Measurements from ENCODE around the gene TFEB.
A peak's percentile ranks its signal among the peaks of the same experiment; 100 is the strongest.

Gene TFEB

DNA sequence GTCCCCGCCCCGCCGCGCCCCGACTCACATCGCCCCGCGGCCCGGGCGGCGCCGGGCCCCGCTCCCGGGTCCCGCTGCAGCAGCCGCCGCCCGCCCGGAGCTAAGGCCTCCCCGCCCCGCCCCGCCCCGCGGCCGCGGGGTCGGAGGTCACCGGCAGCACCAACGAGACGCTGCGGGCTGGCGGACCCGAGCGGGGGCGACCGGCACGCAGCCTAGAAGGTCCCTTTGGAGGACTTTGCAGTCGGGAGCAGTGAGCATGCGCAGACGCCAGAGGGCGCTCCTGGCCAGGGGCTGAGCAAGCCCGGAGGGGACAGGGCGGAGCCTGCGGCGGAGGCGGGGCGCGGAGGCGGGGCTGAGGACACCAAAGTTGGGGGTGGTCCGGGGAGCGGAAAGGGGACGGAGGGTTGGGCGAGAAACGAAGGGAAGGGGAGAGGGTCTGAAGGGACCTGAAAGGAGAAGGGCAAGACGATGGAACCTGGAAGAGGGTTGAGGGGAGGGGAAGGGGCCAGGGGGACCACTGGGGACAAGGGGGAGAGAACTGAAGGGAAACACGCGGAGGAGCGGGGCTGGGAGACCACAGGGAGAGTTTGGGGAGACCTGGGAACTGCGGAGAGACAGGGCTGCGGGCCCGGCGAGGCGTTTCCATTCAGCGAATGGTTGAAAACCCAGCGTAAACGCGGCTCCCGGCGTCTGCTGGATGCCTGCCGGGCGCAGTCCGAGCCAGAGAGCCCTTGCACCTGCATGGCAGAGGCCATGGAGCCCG is 44.6 kb upstream of the TFEB start, which contains the start of gene FRS3:
FRS3 (minus strand) TSS at position 113 of the 763 bp plus-strand sequence. CDS start 2,913 bp downstream, outside the sequence.
- DNase-seq (ENCODE audit: low spot score), result peak; percentile 99
- in situ Hi-C loops (cut with MboI; ENCODE audit: low pct_unique_long_range_greater_than_20kb, low sequenced_read_pairs, unreplicated experiment), result loop anchor here (10.0 kb wide), 1 partner anchor 265 kb away; no protein-coding TSS in a partner anchor
- TF ChIP-seq, protein P1, sequence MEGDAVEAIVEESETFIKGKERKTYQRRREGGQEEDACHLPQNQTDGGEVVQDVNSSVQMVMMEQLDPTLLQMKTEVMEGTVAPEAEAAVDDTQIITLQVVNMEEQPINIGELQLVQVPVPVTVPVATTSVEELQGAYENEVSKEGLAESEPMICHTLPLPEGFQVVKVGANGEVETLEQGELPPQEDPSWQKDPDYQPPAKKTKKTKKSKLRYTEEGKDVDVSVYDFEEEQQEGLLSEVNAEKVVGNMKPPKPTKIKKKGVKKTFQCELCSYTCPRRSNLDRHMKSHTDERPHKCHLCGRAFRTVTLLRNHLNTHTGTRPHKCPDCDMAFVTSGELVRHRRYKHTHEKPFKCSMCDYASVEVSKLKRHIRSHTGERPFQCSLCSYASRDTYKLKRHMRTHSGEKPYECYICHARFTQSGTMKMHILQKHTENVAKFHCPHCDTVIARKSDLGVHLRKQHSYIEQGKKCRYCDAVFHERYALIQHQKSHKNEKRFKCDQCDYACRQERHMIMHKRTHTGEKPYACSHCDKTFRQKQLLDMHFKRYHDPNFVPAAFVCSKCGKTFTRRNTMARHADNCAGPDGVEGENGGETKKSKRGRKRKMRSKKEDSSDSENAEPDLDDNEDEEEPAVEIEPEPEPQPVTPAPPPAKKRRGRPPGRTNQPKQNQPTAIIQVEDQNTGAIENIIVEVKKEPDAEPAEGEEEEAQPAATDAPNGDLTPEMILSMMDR (IDR thresholded peaks at IDR 0.05; ENCODE audit: extremely low read depth, insufficient read depth, missing control alignments), result peak; percentile 97

DNA sequence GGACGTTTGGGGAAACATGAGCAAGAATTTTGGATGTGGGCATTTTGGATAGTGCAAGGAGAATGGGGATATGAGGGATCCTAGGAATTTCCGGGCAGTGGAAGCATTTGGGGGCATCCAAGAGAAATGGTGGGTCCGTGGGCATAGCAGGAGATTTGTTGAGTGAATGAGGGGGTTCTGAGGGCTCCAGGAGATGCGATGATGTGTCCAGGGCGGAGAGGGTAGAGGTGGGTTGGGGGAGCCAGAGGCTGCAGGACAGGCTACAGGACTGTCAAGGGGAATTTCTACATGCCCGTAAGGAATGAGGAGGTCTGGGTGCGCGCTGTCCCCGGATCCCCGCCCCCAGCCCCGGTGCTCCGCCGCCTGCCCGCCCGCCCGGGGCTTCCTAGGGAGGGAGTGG is 43.9 kb upstream of the TFEB start:
- DNase-seq (ENCODE audit: low spot score), result no peak
- in situ Hi-C loops (cut with MboI; ENCODE audit: low pct_unique_long_range_greater_than_20kb, low sequenced_read_pairs, unreplicated experiment), result no loop called here
- TF ChIP-seq, protein P1 (IDR thresholded peaks at IDR 0.05; ENCODE audit: extremely low read depth, insufficient read depth, missing control alignments), result no peak

DNA sequence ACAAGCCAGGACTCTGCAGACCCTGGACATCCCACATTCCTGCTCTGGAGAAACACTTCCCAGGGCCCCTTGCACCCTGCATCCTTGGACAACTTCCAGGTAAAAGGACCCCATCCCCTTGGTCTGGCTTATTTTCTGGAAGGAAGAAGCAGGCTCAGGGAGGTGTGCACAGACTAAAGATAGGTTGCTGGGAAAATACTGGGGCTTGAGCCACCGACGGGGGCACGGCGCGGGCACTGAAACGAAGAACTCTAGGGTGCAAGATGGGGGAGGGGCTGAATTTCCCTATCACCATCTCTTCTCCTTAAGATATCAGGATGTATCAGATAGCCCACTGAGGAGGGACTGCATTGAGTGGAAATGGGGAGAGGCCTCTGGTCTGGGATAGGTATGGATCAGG is 43.5 kb upstream of the TFEB start:
- DNase-seq (ENCODE audit: low spot score), result peak; percentile 9
- in situ Hi-C loops (cut with MboI; ENCODE audit: low pct_unique_long_range_greater_than_20kb, low sequenced_read_pairs, unreplicated experiment), result no loop called here
- TF ChIP-seq, protein P1 (IDR thresholded peaks at IDR 0.05; ENCODE audit: extremely low read depth, insufficient read depth, missing control alignments), result no peak

DNA sequence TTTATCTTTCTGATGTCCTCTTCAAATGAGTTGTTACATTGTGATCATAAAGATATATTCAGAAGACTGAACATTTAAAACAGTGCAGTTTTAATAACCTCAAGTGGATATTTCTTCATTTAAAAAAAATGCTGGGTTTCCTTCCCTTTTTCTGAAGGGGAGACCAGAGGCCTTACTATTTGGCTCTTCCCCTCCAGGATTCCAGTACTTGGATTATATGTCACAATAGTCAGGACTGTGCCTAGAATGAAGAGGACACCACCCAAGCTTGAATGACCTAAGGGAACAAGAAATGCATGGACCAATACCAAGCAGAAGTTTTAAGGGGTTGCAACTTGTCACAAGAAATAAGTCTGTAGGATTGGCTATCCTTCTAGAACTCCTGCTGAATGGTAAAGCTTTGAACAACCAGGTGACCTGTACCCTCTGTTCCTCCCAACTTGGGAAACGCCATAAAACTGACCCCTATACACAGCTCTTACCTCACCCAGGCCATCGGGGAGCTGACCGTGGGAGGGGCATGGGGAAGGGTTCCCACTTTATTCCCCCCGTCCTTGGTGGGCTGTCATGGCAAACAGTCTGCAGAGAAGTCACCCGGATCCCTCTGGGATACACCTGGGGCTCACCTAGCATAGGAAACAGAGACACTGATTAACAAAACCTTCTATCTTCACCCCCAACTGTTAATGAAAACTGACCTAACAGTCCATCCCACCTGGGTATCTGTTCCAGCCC is 42.3 kb upstream of the TFEB start:
- in situ Hi-C loops (cut with MboI; ENCODE audit: low pct_unique_long_range_greater_than_20kb, low sequenced_read_pairs, unreplicated experiment), result no loop called here
- no peak for DNase-seq (ENCODE audit: low spot score)
- TF ChIP-seq, protein P1 (IDR thresholded peaks at IDR 0.05; ENCODE audit: extremely low read depth, insufficient read depth, missing control alignments), result no peak

DNA sequence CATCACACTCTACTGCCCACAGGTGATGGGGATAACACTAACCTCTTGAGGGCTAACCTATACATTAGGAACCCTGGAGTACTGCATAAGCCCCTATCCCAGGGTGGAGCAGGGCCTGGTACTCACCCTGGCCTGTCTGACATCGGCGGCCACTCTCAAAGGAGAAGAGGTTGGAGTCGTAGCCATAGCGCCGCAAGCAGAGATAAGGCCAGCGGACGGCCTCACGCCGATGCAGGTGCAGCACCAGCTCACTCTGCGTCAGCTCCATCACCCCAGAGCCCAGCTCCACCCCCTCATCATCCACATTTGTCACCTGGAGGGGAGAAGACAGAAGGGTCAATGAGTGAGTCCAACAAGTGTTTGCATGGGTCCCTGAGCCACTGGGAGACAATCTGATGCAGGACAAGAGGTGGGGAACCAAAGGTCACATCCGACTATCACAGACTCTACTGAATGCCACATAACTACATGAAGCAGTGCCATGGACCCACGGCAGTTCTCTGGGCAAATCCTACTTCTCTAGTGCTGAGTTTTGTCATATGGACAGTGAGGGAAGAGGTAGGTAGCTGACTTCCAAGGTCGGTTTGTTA is 40.0 kb upstream of the TFEB start:
- DNase-seq (ENCODE audit: low spot score), result no peak
- in situ Hi-C loops (cut with MboI; ENCODE audit: low pct_unique_long_range_greater_than_20kb, low sequenced_read_pairs, unreplicated experiment), result no loop called here
- TF ChIP-seq, protein P1 (IDR thresholded peaks at IDR 0.05; ENCODE audit: extremely low read depth, insufficient read depth, missing control alignments), result no peak

DNA sequence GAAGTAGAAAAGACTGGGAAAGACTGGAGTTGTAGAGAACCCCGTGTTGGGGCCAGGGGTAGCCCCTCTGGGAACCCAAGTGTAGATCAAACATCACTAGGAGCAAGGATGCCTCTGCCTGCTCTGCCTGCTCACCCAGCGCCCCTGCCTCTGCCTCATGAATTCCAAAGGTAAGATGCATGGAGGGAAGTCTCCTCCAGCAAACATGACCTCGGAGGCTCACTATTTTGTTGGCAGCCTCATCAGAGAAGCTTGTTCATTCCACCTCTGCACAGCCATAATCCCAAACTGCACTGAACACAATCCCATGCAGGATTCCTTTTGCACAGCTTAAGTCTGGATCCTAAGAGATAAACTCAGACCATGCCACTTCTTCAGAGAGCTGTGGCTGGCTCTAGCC is 39.4 kb upstream of the TFEB start:
- TF ChIP-seq, protein P1 (IDR thresholded peaks at IDR 0.05; ENCODE audit: extremely low read depth, insufficient read depth, missing control alignments), result no peak
- in situ Hi-C loops (cut with MboI; ENCODE audit: low pct_unique_long_range_greater_than_20kb, low sequenced_read_pairs, unreplicated experiment), result no loop called here
- DNase-seq (ENCODE audit: low spot score), result no peak

All from GM13977 (cell line).